AG04450 (cell line): Measurements from ENCODE around the gene RHOT1. TPM values are rescaled to one million over a fixed set of nuclear protein-coding genes. Genes with fewer than 3 reads are reported as not detected.
"Not testable (repeated sequence)": the region's sequence is repeated elsewhere in the genome, so short reads cannot be mapped to it uniquely, and the experiment has no call there.

ENCODE experiments used
- CTCF ChIA-PET: fragments of 300-600, 350-600 bp; formaldehyde crosslinking; extraction: SDS; loops from one replicate; lab custom pipeline; 2022; ENCODE audit warnings: antibody characterized with exemption, inconsistent platforms; lab: Charles Lee
- POLR2A ChIA-PET: fragments of 350-600 bp; formaldehyde crosslinking; extraction: SDS; loops from one replicate; lab custom pipeline; 2021; ENCODE audit warnings: antibody characterized with exemption, inconsistent platforms; lab: Yijun Ruan, JAX
- DNase-seq: peaks from one replicate; pipeline ENCODE4 v3.0.0-alpha.2; 2011; ENCODE audit warnings: low read depth, low spot score
- H3K27ac ChIP-seq: one replicate; pipeline ENCODE4 v1.5.1; 2012; ENCODE audit warnings: low read depth, low read length, control low read depth
- H3K27me3 ChIP-seq: one replicate; pipeline ENCODE4 v1.6.0; 2012; ENCODE audit warnings: low read length; ENCODE audit not compliant: control insufficient read depth, insufficient read depth
- H3K4me3 ChIP-seq: 2 replicates; pipeline ENCODE4 v1.5.1; 2011; ENCODE audit warnings: mild to moderate bottlenecking, low read depth, low read length, control low read depth
- H3K9me3 ChIP-seq: 2 replicates; pipeline ENCODE4 v1.5.1; 2012; ENCODE audit warnings: low read length; ENCODE audit not compliant: control insufficient read depth, insufficient read depth
- CTCF ChIP-seq: IDR thresholded peaks from 2 replicates; pipeline ENCODE4 v1.5.1; 2011; ENCODE audit warnings: low read depth, low read length, control low read depth, inconsistent platforms
- polyA plus RNA-seq: library from polyadenylated mRNA; depleted of rRNA; stranded (reverse); fragments of >200 nt; gene quantifications from 2 replicates; pipeline ENCODE4 v1.2.3, GENCODE V29; 2011

Gene RHOT1
- polyA plus RNA-seq, 1 experiment = 59.0 TPM

DNA sequence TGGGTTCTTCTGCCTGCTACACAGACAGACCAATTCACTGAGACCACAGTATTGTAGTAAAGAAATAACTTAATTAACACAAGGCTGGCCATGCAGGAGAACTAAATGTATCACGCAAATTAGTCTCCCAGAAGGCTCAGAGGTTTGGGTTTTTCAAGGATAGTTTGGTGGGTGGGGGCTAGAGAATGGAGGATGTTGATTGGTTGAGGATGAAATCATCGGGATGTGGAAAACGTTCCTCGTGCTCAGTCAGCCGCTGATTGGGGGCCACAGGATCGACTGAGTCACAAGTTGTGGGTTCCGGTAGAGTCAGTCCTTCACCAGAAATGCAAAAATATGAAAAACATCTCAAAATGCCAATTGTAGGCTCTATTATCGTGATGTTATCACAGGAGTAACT lies 18.7 kb downstream of the RHOT1 start:
- Histone ChIP-seq H3K9me3 (peaks cover 3% of the 10 kb centered on the region), H3K4me3 (no peak overlapping the region), H3K27ac (peak overlapping the region; percentile 31), H3K27me3 (no peaks in the 10 kb centered on the region)
- TF ChIP-seq CTCF = no peak
- CTCF ChIA-PET = no interaction called here
- POLR2A ChIA-PET = interaction anchor here (1.1 kb wide), 1 partner anchor 31 kb away, joined by 11 read pairs; no protein-coding TSS in a partner anchor
- DNase-seq = no peak

DNA sequence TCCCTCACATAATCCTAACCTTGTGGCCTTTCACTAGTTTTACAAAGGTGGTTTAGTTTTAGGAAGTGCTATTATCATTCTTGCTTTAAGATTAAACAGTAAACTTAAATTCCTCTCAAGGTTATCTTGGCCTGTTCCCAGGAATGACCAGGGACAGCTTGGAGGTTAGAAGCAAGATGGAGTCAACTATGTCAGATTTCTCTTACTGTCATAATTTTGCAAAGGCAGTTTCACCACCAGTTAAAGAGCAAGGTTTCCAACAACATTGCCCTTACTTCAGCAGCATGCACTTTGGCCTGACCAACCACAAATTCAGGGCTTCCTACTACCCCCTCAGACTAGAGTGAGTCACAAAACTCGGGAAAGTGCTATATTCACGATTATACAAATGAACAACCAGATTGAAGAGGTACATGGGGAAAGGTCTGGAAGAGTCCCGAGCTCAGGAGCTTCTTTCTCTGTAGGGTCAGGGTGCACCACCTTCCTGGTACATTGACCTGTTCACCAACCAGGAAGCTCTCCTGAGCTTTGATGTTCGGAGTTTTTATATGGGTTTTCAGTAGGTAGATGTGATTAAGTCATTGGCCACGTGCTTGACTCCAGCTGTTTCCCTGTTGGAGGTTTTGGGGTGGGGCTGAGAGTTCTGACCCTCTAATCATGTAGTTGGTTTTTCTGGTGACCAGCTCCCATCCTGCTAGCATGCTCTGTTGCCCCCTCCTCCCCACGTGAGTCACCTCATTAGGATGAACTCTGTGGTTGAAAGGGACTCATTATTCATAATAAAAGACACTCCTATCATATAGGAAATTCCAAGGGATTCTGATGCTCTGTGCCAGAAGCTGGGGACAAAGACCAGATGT lies 19.4 kb downstream of the RHOT1 start:
- H3K27me3 ChIP-seq = no peaks in the 10 kb centered on the region
- ChIA-PET CTCF (interaction anchor here (1.2 kb wide), 1 partner anchor 154 kb away, joined by 3 read pairs; the partner anchor contains the start of gene LRRC37B), POLR2A (interaction anchor here (0.6 to 1.2 kb wide), 5 partner anchors 29 to 198 kb away, joined by 3 to 11 read pairs (median 3); no protein-coding TSS in a partner anchor)
- H3K4me3 ChIP-seq = peak overlapping the region; percentile 18; the same call in 1 of the 2 replicates
- peak; percentile 58 for DNase-seq
- no peak for TF ChIP-seq CTCF
- peaks cover 5% of the 10 kb centered on the region for H3K9me3 ChIP-seq
- H3K27ac ChIP-seq = peak overlapping the region; percentile 91

- ChIA-PET CTCF (interaction anchor here (1.1 kb wide), 1 partner anchor 145 kb away, joined by 4 read pairs; no protein-coding TSS in a partner anchor), POLR2A (no interaction called here)
- no peaks in the 10 kb centered on the region for H3K27me3 ChIP-seq
- DNase-seq = no peak
- no peak overlapping the region for H3K4me3 ChIP-seq
- H3K27ac ChIP-seq = no peak overlapping the region
- TF ChIP-seq CTCF = no peak
- H3K9me3 ChIP-seq = peaks cover 25% of the 10 kb centered on the region
Measured at GRCh38 chr17:32174889-32175288, 32.6 kb downstream of the RHOT1 start.

DNA sequence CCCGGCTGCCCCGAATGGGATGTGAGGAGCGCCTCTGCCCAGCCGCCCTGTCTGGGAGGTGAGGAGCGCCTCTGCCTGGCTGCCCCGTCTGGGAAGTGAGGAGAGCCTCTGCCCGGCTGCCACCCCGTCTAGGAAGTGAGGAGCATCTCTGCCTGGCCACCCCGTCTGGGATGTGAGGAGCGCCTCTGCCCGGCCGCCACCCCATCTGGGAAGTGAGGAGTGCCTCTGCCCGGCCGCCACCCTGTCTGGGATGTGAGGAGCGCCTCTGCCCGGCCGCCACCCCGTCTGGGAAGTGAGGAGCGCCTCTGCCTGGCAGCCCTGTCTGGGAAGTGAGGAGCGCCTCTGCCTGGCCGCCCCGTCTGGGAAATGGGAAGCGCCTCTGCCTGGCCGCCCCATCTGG lies 36.4 kb downstream of the RHOT1 start:
- H3K27me3 ChIP-seq, H3K27ac ChIP-seq, CTCF ChIA-PET, H3K4me3 ChIP-seq, DNase-seq, POLR2A ChIA-PET: not testable (repeated sequence)
- peaks cover 25% of the 10 kb centered on the region for H3K9me3 ChIP-seq

GRCh38 chr17:32179103-32179502 lies 36.8 kb downstream of the RHOT1 start:
- H3K27me3 ChIP-seq, DNase-seq, H3K27ac ChIP-seq, H3K4me3 ChIP-seq, POLR2A ChIA-PET: not testable (repeated sequence)
- CTCF ChIA-PET = interaction anchor here (0.7 kb wide), 1 partner anchor 78 kb away, joined by 4 read pairs; no protein-coding TSS in a partner anchor
- H3K9me3 ChIP-seq = peaks cover 25% of the 10 kb centered on the region

DNA sequence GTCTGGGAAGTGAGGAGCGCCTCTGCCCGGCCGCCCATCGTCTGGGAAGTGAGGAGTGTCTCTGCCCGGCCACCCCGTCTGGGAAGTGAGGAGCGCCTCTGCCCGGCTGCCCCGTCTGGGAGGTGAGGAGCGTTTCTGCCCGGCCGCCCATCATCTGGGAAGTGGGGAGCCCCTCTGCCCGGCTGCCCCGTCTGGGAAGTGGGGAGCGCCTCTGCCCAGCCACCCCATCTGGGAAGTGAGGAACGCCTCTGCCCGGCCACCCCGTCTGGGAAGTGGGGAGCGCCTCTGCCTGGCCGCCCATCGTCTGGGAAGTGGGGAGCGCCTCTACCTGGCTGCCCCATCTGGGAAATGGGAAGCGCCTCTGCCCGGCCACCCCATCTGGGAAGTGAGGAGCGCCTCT lies 37.2 kb downstream of the RHOT1 start:
- H3K27ac ChIP-seq, POLR2A ChIA-PET, H3K4me3 ChIP-seq, H3K27me3 ChIP-seq, DNase-seq: not testable (repeated sequence)
- CTCF ChIA-PET = interaction anchor here (0.7 kb wide), 1 partner anchor 78 kb away, joined by 4 read pairs; no protein-coding TSS in a partner anchor
- H3K9me3 ChIP-seq = peaks cover 25% of the 10 kb centered on the region

- POLR2A ChIA-PET, H3K27me3 ChIP-seq, CTCF ChIA-PET, H3K4me3 ChIP-seq, H3K27ac ChIP-seq, DNase-seq: not testable (repeated sequence)
- H3K9me3 ChIP-seq = peaks cover 25% of the 10 kb centered on the region
Measured at GRCh38 chr17:32180262-32180661, 38.0 kb downstream of the RHOT1 start.
